Heart left ventricle (tissue), 16 donors: ENCODE measurements around the gene IPCEF1. TPM values are rescaled to one million over a fixed set of nuclear protein-coding genes. Genes with fewer than 3 reads are reported as not detected.

Experiments used
- ATAC-seq, 4 donors: fragments of 200-7000 bp; cut with Tn5 transposase; one replicate each; pipeline ENCODE4 v1.9.1; 2020 to 2022; ENCODE audit warnings: moderate library complexity in 4 of 4, mild to moderate bottlenecking in 3 of 4, moderate number of reproducible peaks in 1 of 4
- DNase-seq, 5 donors: peaks; one replicate each; pipeline ENCODE4 v3.0.0-alpha.2; 2020
- H3K27ac ChIP-seq, 12 donors: fragments of 200-600 bp; sonication (generic) in 4 of 12; one replicate each; pipeline versions ENCODE4 v1.5.0 to v1.8.0; 2016 to 2022; ENCODE audit warnings: mild to moderate bottlenecking in 2 of 12
- H3K27me3 ChIP-seq, 9 donors: fragments of 200-600 bp; sonication (generic) in 2 of 9; one replicate each; pipeline versions ENCODE4 v1.5.1 to v1.8.0; 2016 to 2022; ENCODE audit warnings: mild to moderate bottlenecking in 3 of 9
- H3K36me3 ChIP-seq, 9 donors: fragments of 200-600 bp; sonication (generic) in 2 of 9; one replicate each; pipeline versions ENCODE4 v1.5.0 to v1.8.0; 2018 to 2022; ENCODE audit warnings: mild to moderate bottlenecking in 2 of 9
- H3K4me1 ChIP-seq, 12 donors: fragments of 200-600 bp; sonication (generic) in 4 of 12; one replicate each; pipeline versions ENCODE4 v1.5.0 to v1.8.0; 2016 to 2022; ENCODE audit warnings: mild to moderate bottlenecking in 3 of 12
- H3K4me3 ChIP-seq, 12 donors: fragments of 200-600 bp; sonication (generic) in 4 of 12; one replicate each; pipeline versions ENCODE4 v1.5.0 to v1.8.0; 2017 to 2022; ENCODE audit warnings: mild to moderate bottlenecking in 9 of 12, moderate library complexity in 4 of 12
- H3K9me3 ChIP-seq, 12 donors: fragments of 200-600 bp; sonication (generic) in 4 of 12; one replicate each; pipeline versions ENCODE4 v1.5.0 to v1.8.0; 2016 to 2022; ENCODE audit warnings: mild to moderate bottlenecking in 1 of 12
- CTCF ChIP-seq, 12 donors: fragments of 200-600 bp; sonication (generic) in 4 of 12; IDR thresholded peaks; one replicate each; pipeline versions ENCODE4 v1.5.0 to v1.8.0; 2018 to 2022; ENCODE audit warnings: antibody characterized with exemption in 12 of 12, mild to moderate bottlenecking in 5 of 12
- POLR2A ChIP-seq, 2 donors: fragments of 450-650 bp; IDR thresholded peaks; one replicate each; pipeline ENCODE4 v1.6.1; 2017; ENCODE audit warnings: antibody characterized with exemption in 2 of 2, mild to moderate bottlenecking in 2 of 2, moderate library complexity in 2 of 2
- WGBS, 4 donors: extraction: QIAGEN DNeasy Blood & Tissue Kit in 2 of 4; methylation state at CpG; one replicate each; pipeline versions ENCODE4 v1.1.5 to v1.1.7; 2013 to 2018; 5-methylcytosine and 5-hydroxymethylcytosine counted together
- intact Hi-C, 10 donors: fragments of 100-400 bp; cut with DNase I; formaldehyde crosslinking; loops; one replicate each; pipeline versions ENCODE4 v1.11.1 to v1.14.2; 2022
- polyA plus RNA-seq, 2 donors: library from polyadenylated mRNA; stranded (reverse); fragments of 200-250 nt; gene quantifications; one replicate each; pipeline ENCODE4 v1.2.3, GENCODE V29; 2013
- total RNA-seq, 9 donors: library from RNA; depleted of rRNA in 2 of 9; stranded (reverse); fragments of >200 nt in 2 of 9; fragmentation: NEBNext Ultra II Directional in 3 of 9; extraction: Animal tissue kit (Norgen Biotek cat#: 25700) in 3 of 9; gene quantifications; one replicate each; pipeline versions ENCODE4 v1.1.0 to v1.2.4, GENCODE V29; 2016 to 2023
- donor health status: ischemic (EF 13 %, LVEDD 7.1; RV severe dilation, severe dysfunction).
- donor health status: healthy with polysubstance abuse.
- donor health status: DM: no; HTN: yes; CAD: no.
- donor health status: DM: no; HTN: no; CAD: no.
- donor health status: ischemic (EF 25% LVEDD 6.9; RV normal size, moderate dysfunction).
- donor health status: ischemic (EF 25% LVEDD 5.7; RV mildly dilated, moderate dysfunction).
- donor health status: healthy.
- donor health status: DM: yes; HTN: yes; CAD: no.
- donor health status: ischemic (EF 35%, LVEDD 5.7; RV mildly dilated, moderate dysfunction).
- donor health status: nonischemic (EF 11% LVEDD 7.7; RV severe dilation, severe dysfunction).
- donor health status: DM: yes; HTN: yes; CAD: no.
- donor health status: PGD.
- donor health status: ischemic (EF 29% LVEDD 5.4; RV normal size, mild dysfunction).
- donor health status: nonischemic (EF 23%, LVEDD 6.1; RV moderate dilation, normal function).

IPCEF1 gene
- total and polyA plus RNA-seq, 11 donors: 0.10 to 4.1 (median 0.35) TPM

GRCh38 chr6:154370545-154370944 is 13.9 kb upstream of the IPCEF1 start:
- 9 to 13% (median 11%) methylated on average over 4 of the region's 4 CpGs for WGBS, 4 donors
- DNase-seq: no peak
- no peaks in the 10 kb centered on the region for H3K36me3 ChIP-seq
- peak in 11 of 12 donors; percentile 17 to 56 (median 41) for TF ChIP-seq CTCF (IDR thresholded peaks at IDR 0.05)
- no peak for TF ChIP-seq POLR2A (IDR thresholded peaks at IDR 0.05)
- no peaks in the 10 kb centered on the region for H3K27me3 ChIP-seq
- peak; percentile 47 to 70 (median 54) for ATAC-seq
- H3K9me3 ChIP-seq: peaks cover 0 to 4% (median 0%) of the 10 kb centered on the region in 12 donors
- no peak overlapping the region for H3K4me3 ChIP-seq
- intact Hi-C loops: loop anchor here in 7 of 10 donors (1.0 to 10.0 kb wide), 4 partner anchors 216 to 218 kb away; no protein-coding TSS in a partner anchor
- peaks cover 0 to 7% (median 0%) of the 10 kb centered on the region in 12 donors for H3K4me1 ChIP-seq
- H3K27ac ChIP-seq: no peak overlapping the region

- ATAC-seq (no peak), DNase-seq (no peak)
- no peak for TF ChIP-seq POLR2A (IDR thresholded peaks at IDR 0.05)
- TF ChIP-seq CTCF (IDR thresholded peaks at IDR 0.05): no peak
- 80 to 90% (median 85%) methylated on average over 9 of the region's 9 CpGs for whole genome bisulfite sequencing, 4 donors
- H3K4me1 ChIP-seq: peaks cover 0 to 7% (median 0%) of the 10 kb centered on the region in 12 donors
- H3K27ac ChIP-seq: no peak overlapping the region
- H3K4me3 ChIP-seq: no peak overlapping the region
- intact Hi-C loops: loop anchor here in 2 of 10 donors (5.0 to 10.0 kb wide), 2 partner anchors 93 to 211 kb away; no protein-coding TSS in a partner anchor
- H3K27me3 ChIP-seq: no peaks in the 10 kb centered on the region
- H3K9me3 ChIP-seq: no peaks in the 10 kb centered on the region
- no peaks in the 10 kb centered on the region for H3K36me3 ChIP-seq
Observed at GRCh38 chr6:154367839-154368695, 11.5 kb upstream of the IPCEF1 start.

GRCh38 chr6:154367336-154367735 is 10.7 kb upstream of the IPCEF1 start:
- 88 to 93% (median 90%) methylated on average over 5 of the region's 5 CpGs for WGBS, 4 donors
- H3K36me3 ChIP-seq: no peaks in the 10 kb centered on the region
- H3K4me1 ChIP-seq: peaks cover 0 to 7% (median 0%) of the 10 kb centered on the region in 12 donors
- DNase-seq (no peak), ATAC-seq (no peak)
- intact Hi-C loops: loop anchor here in 2 of 10 donors (5.0 to 10.0 kb wide), 2 partner anchors 93 to 210 kb away; no protein-coding TSS in a partner anchor
- no peaks in the 10 kb centered on the region for H3K27me3 ChIP-seq
- no peak overlapping the region for H3K27ac ChIP-seq
- no peak for TF ChIP-seq POLR2A (IDR thresholded peaks at IDR 0.05)
- TF ChIP-seq CTCF (IDR thresholded peaks at IDR 0.05): no peak
- H3K9me3 ChIP-seq: no peaks in the 10 kb centered on the region
- H3K4me3 ChIP-seq: no peak overlapping the region

- intact Hi-C loops: loop anchor here in 1 of 10 donors (10.0 kb wide), 1 partner anchor 89 kb away; no protein-coding TSS in a partner anchor
- Histone ChIP-seq H3K4me3 (no peak overlapping the region), H3K27me3 (no peaks in the 10 kb centered on the region), H3K4me1 (peaks cover 0 to 4% (median 0%) of the 10 kb centered on the region in 12 donors), H3K9me3 (no peaks in the 10 kb centered on the region), H3K36me3 (no peaks in the 10 kb centered on the region), H3K27ac (no peak overlapping the region)
- no peak for ATAC-seq
- TF ChIP-seq CTCF (IDR thresholded peaks at IDR 0.05) (no peak), POLR2A (IDR thresholded peaks at IDR 0.05) (no peak)
- no peak for DNase-seq
- WGBS, 4 donors: 74 to 79% (median 76%) methylated on average over 4 of the region's 4 CpGs
Observed at GRCh38 chr6:154363821-154364220, 7.2 kb upstream of the IPCEF1 start.
